ENCODE measurements around the gene DMAC2.

The DMAC2 gene

GRCh38 chr19:41399525-41399924, 40.2 kb downstream of the DMAC2 start:
- TF ChIP-seq CTCF (IDR thresholded peaks at IDR 0.05), result no peak
- Mint-ChIP-seq H3K27ac (no peak overlapping the region), H3K9me3 (no peaks in the 10 kb centered on the region), H3K4me3 (peak overlapping the region; percentile 100), H3K4me1 (peaks cover 44% of the 10 kb centered on the region), H3K27me3 (ENCODE audit: low read depth, poor library complexity) (no peaks in the 10 kb centered on the region), H3K36me3 (ENCODE audit: low read depth) (peaks cover 4% of the 10 kb centered on the region)
- no peak for DNase-seq

GRCh38 chr19:41399091-41399490, 40.6 kb downstream of the DMAC2 start:
- Mint-ChIP-seq H3K4me1 (peaks cover 44% of the 10 kb centered on the region), H3K27ac (peak overlapping the region; percentile 20), H3K9me3 (no peaks in the 10 kb centered on the region), H3K36me3 (ENCODE audit: low read depth) (peaks cover 4% of the 10 kb centered on the region), H3K27me3 (ENCODE audit: low read depth, poor library complexity) (no peaks in the 10 kb centered on the region), H3K4me3 (peak overlapping the region; percentile 100)
- no peak for TF ChIP-seq CTCF (IDR thresholded peaks at IDR 0.05)
- DNase-seq, result no peak

- TF ChIP-seq CTCF (IDR thresholded peaks at IDR 0.05), result no peak
- Mint-ChIP-seq H3K4me3 (peak overlapping the region; percentile 100), H3K27me3 (ENCODE audit: low read depth, poor library complexity) (no peaks in the 10 kb centered on the region), H3K27ac (peak overlapping the region; percentile 20), H3K9me3 (no peaks in the 10 kb centered on the region), H3K36me3 (ENCODE audit: low read depth) (peaks cover 4% of the 10 kb centered on the region), H3K4me1 (peaks cover 44% of the 10 kb centered on the region)
- DNase-seq, result no peak
Observed at GRCh38 chr19:41398598-41398997, 41.1 kb downstream of the DMAC2 start.

GRCh38 chr19:41398050-41398418, 41.7 kb downstream of the DMAC2 start:
- DNase-seq, result no peak
- Mint-ChIP-seq H3K27me3 (ENCODE audit: low read depth, poor library complexity) (no peaks in the 10 kb centered on the region), H3K27ac (peak overlapping the region; percentile 100), H3K4me1 (peaks cover 44% of the 10 kb centered on the region), H3K4me3 (peak overlapping the region; percentile 100), H3K36me3 (ENCODE audit: low read depth) (peaks cover 3% of the 10 kb centered on the region), H3K9me3 (no peaks in the 10 kb centered on the region)
- TF ChIP-seq CTCF (IDR thresholded peaks at IDR 0.05), result no peak

- DNase-seq, result peak; percentile 98
- peaks cover 48% of the 10 kb centered on the region for H3K4me1 Mint-ChIP-seq
- H3K9me3 Mint-ChIP-seq, result no peaks in the 10 kb centered on the region
- no peak for TF ChIP-seq CTCF (IDR thresholded peaks at IDR 0.05)
- H3K27me3 Mint-ChIP-seq (ENCODE audit: low read depth, poor library complexity), result no peaks in the 10 kb centered on the region
- no peaks in the 10 kb centered on the region for H3K36me3 Mint-ChIP-seq (ENCODE audit: low read depth)
- H3K27ac Mint-ChIP-seq, result peak within 1 kb of the TSS; percentile 100
- peak within 1 kb of the TSS; percentile 100 for H3K4me3 Mint-ChIP-seq
Observed at GRCh38 chr19:41397086-41398049, 42.3 kb downstream of the DMAC2 start, which contains the start of the genes BCKDHA and EXOSC5. TSS of gene BCKDHA (plus strand) at chr19:41397818. CDS start at chr19:41397828, 10 bp downstream. TSS of gene EXOSC5 (minus strand) at chr19:41397359. CDS start at chr19:41397328, 31 bp downstream.

All from nephron progenitor cell (in vitro differentiated cells).